Astrocyte (in vitro differentiated cells and primary cell): Measurements from ENCODE around the gene SPAG9. TPM values are rescaled to one million over a fixed set of nuclear protein-coding genes. Genes with fewer than 3 reads are reported as not detected.

Experiments used
- DNase-seq: peaks from one replicate; pipeline ENCODE4 v3.0.0-alpha.2; 2010; ENCODE audit warnings: low read depth
- FAIRE-seq: peaks from 2 replicates; lab custom pipeline; 2011; peaks lifted over from hg19 to GRCh38; lab: Jason Lieb, UNC
- H2AFZ ChIP-seq: 2 replicates; pipeline ENCODE4 v1.6.0; 2012; ENCODE audit warnings: low read depth, low read length, inconsistent platforms
- H3K27ac ChIP-seq: 2 replicates; pipeline ENCODE4 v1.5.1; 2011; ENCODE audit warnings: low read depth, low read length, inconsistent platforms
- H3K27me3 ChIP-seq: 2 replicates; pipeline ENCODE4 v1.6.0; 2011; ENCODE audit warnings: low read length, inconsistent platforms; ENCODE audit not compliant: insufficient read depth
- H3K36me3 ChIP-seq: 2 replicates; pipeline ENCODE4 v1.5.1; 2011; ENCODE audit warnings: low read length, inconsistent platforms; ENCODE audit not compliant: insufficient read depth
- H3K4me1 ChIP-seq: 2 replicates; pipeline ENCODE4 v1.5.1; 2011; ENCODE audit warnings: low read length, inconsistent platforms; ENCODE audit not compliant: insufficient read depth
- H3K4me2 ChIP-seq: 2 replicates; pipeline ENCODE4 v1.6.0; 2012; ENCODE audit warnings: low read length, inconsistent platforms
- H3K4me3 ChIP-seq: 2 replicates; pipeline ENCODE4 v1.5.1; 2011; ENCODE audit warnings: low read depth, mild to moderate bottlenecking, low read length, inconsistent platforms; ENCODE audit not compliant: insufficient read depth
- H3K79me2 ChIP-seq: 2 replicates; pipeline ENCODE4 v1.6.0; 2012; ENCODE audit warnings: mild to moderate bottlenecking, low read length, inconsistent platforms; ENCODE audit not compliant: insufficient read depth
- H3K9ac ChIP-seq: 2 replicates; pipeline ENCODE4 v1.6.0; 2012; ENCODE audit warnings: mild to moderate bottlenecking, low read length, inconsistent platforms
- H3K9me3 ChIP-seq: 2 replicates; pipeline ENCODE4 v1.5.1; 2012; ENCODE audit warnings: low read depth, mild to moderate bottlenecking, low read length, inconsistent platforms; ENCODE audit not compliant: insufficient read depth
- H4K20me1 ChIP-seq: 2 replicates; pipeline ENCODE4 v1.6.0; 2012; ENCODE audit warnings: low read length, inconsistent platforms; ENCODE audit not compliant: insufficient read depth
- H3K27ac Mint-ChIP-seq: one replicate; pipeline ENCODE4 v1.8.0; 2021; ENCODE audit warnings: mild to moderate bottlenecking, mixed read lengths; ENCODE audit not compliant: unreplicated experiment
- H3K27me3 Mint-ChIP-seq: one replicate; pipeline ENCODE4 v1.8.0; 2021; ENCODE audit warnings: low read depth, mixed read lengths; ENCODE audit not compliant: unreplicated experiment
- H3K36me3 Mint-ChIP-seq: one replicate; pipeline ENCODE4 v1.8.0; 2021; ENCODE audit warnings: low read depth, mixed read lengths; ENCODE audit not compliant: unreplicated experiment
- H3K4me1 Mint-ChIP-seq: one replicate; pipeline ENCODE4 v1.8.0; 2021; ENCODE audit warnings: low read depth, mixed read lengths; ENCODE audit not compliant: unreplicated experiment
- H3K4me3 Mint-ChIP-seq: one replicate; pipeline ENCODE4 v1.8.0; 2021; ENCODE audit warnings: mild to moderate bottlenecking, moderate library complexity, mixed read lengths; ENCODE audit not compliant: unreplicated experiment
- H3K9me3 Mint-ChIP-seq: one replicate; pipeline ENCODE4 v1.8.0; 2021; ENCODE audit warnings: mild to moderate bottlenecking, mixed read lengths; ENCODE audit not compliant: unreplicated experiment
- EZH2 ChIP-seq: IDR thresholded peaks from 2 replicates; pipeline ENCODE4 v1.6.1; 2012; ENCODE audit warnings: mild to moderate bottlenecking, low read length, inconsistent platforms; ENCODE audit not compliant: insufficient read depth
- total RNA-seq: library from RNA; stranded (reverse); gene quantifications from 2 replicates; pipeline ENCODE4 v1.2.1, GENCODE V29; 2021
- TF ChIP-seq, protein P1 (sequence below): IDR thresholded peaks from 2 replicates; pipeline ENCODE4 v1.5.1; 2011; ENCODE audit warnings: low read depth, mild to moderate bottlenecking, inconsistent platforms, low read length, moderate library complexity; ENCODE audit not compliant: insufficient read depth

Gene SPAG9
- total RNA-seq, 1 donor from 2014 or later = 102 TPM

- no peaks in the 10 kb centered on the region for H3K36me3 Mint-ChIP-seq
- TF ChIP-seq, protein P1, sequence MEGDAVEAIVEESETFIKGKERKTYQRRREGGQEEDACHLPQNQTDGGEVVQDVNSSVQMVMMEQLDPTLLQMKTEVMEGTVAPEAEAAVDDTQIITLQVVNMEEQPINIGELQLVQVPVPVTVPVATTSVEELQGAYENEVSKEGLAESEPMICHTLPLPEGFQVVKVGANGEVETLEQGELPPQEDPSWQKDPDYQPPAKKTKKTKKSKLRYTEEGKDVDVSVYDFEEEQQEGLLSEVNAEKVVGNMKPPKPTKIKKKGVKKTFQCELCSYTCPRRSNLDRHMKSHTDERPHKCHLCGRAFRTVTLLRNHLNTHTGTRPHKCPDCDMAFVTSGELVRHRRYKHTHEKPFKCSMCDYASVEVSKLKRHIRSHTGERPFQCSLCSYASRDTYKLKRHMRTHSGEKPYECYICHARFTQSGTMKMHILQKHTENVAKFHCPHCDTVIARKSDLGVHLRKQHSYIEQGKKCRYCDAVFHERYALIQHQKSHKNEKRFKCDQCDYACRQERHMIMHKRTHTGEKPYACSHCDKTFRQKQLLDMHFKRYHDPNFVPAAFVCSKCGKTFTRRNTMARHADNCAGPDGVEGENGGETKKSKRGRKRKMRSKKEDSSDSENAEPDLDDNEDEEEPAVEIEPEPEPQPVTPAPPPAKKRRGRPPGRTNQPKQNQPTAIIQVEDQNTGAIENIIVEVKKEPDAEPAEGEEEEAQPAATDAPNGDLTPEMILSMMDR = no peak
- no peak for TF ChIP-seq EZH2
- Histone ChIP-seq H4K20me1 (peaks cover 63% of the 10 kb centered on the region), H3K4me2 (no peak overlapping the region), H3K27ac (no peak overlapping the region), H3K4me1 (no peaks in the 10 kb centered on the region), H3K79me2 (peaks cover 83% of the 10 kb centered on the region), H3K36me3 (no peaks in the 10 kb centered on the region), H2AFZ (no peak overlapping the region), H3K27me3 (no peaks in the 10 kb centered on the region), H3K9ac (no peak overlapping the region), H3K9me3 (no peaks in the 10 kb centered on the region), H3K4me3 (no peak overlapping the region)
- FAIRE-seq = no peak
- no peak for DNase-seq
- H3K27ac Mint-ChIP-seq = no peak overlapping the region
- H3K9me3 Mint-ChIP-seq = no peaks in the 10 kb centered on the region
- H3K4me3 Mint-ChIP-seq = no peak overlapping the region
- no peaks in the 10 kb centered on the region for H3K27me3 Mint-ChIP-seq
- H3K4me1 Mint-ChIP-seq = peaks cover 4% of the 10 kb centered on the region
These were observed 12.9 kb downstream of the SPAG9 start for GRCh38 chr17:51107778-51108177.

GRCh38 chr17:51103451-51103850 is 17.2 kb downstream of the SPAG9 start:
- Mint-ChIP-seq H3K9me3 (no peaks in the 10 kb centered on the region), H3K27ac (no peak overlapping the region), H3K27me3 (no peaks in the 10 kb centered on the region), H3K4me1 (peaks cover 4% of the 10 kb centered on the region), H3K36me3 (peaks cover 2% of the 10 kb centered on the region), H3K4me3 (no peak overlapping the region)
- H3K27ac ChIP-seq = no peak overlapping the region
- H3K79me2 ChIP-seq = peaks cover 85% of the 10 kb centered on the region
- peaks cover 62% of the 10 kb centered on the region for H4K20me1 ChIP-seq
- no peak for FAIRE-seq
- H2AFZ ChIP-seq = no peak overlapping the region
- H3K4me2 ChIP-seq = no peak overlapping the region
- H3K27me3 ChIP-seq = no peaks in the 10 kb centered on the region
- TF ChIP-seq, protein P1 = no peak
- TF ChIP-seq EZH2 = no peak
- H3K4me3 ChIP-seq = no peak overlapping the region
- no peaks in the 10 kb centered on the region for H3K9me3 ChIP-seq
- DNase-seq = no peak
- no peaks in the 10 kb centered on the region for H3K36me3 ChIP-seq
- H3K9ac ChIP-seq = no peak overlapping the region
- H3K4me1 ChIP-seq = no peaks in the 10 kb centered on the region

GRCh38 chr17:51103050-51103449 is 17.6 kb downstream of the SPAG9 start:
- TF ChIP-seq, protein P1 = no peak
- TF ChIP-seq EZH2 = no peak
- no peak overlapping the region for H3K27ac ChIP-seq
- peaks cover 65% of the 10 kb centered on the region for H4K20me1 ChIP-seq
- Mint-ChIP-seq H3K36me3 (peaks cover 2% of the 10 kb centered on the region), H3K9me3 (no peaks in the 10 kb centered on the region), H3K27ac (no peak overlapping the region), H3K27me3 (no peaks in the 10 kb centered on the region), H3K4me3 (no peak overlapping the region), H3K4me1 (peaks cover 5% of the 10 kb centered on the region)
- H3K4me3 ChIP-seq = no peak overlapping the region
- peaks cover 83% of the 10 kb centered on the region for H3K79me2 ChIP-seq
- no peak for DNase-seq
- H3K36me3 ChIP-seq = no peaks in the 10 kb centered on the region
- H3K4me1 ChIP-seq = no peaks in the 10 kb centered on the region
- no peaks in the 10 kb centered on the region for H3K9me3 ChIP-seq
- no peak overlapping the region for H2AFZ ChIP-seq
- no peak overlapping the region for H3K4me2 ChIP-seq
- no peak overlapping the region for H3K9ac ChIP-seq
- no peaks in the 10 kb centered on the region for H3K27me3 ChIP-seq
- FAIRE-seq = no peak
